IMR-90 (cell line): ENCODE measurements around the gene KDM1A.
A peak's percentile ranks its signal among the peaks of the same experiment; 100 is the strongest.

Source experiments
- CEBPB ChIP-seq: IDR thresholded peaks from 2 replicates; pipeline ENCODE4 v1.6.1; 2012; ENCODE audit warnings: low read depth, low read length, improper control_type of control experiment
- CHD1 ChIP-seq: IDR thresholded peaks from 2 replicates; pipeline ENCODE4 v1.6.1; 2012; ENCODE audit warnings: low read depth, low read length, improper control_type of control experiment
- ELK1 ChIP-seq: fragments of 150-350 bp; IDR thresholded peaks from 2 replicates; pipeline ENCODE4 v1.6.1; 2016; ENCODE audit warnings: low read depth, mild to moderate bottlenecking, low read length, moderate library complexity, borderline replicate concordance
- FOS ChIP-seq: fragments of 150-350 bp; IDR thresholded peaks from 2 replicates; pipeline ENCODE4 v1.6.1; 2016; ENCODE audit warnings: low read depth, low read length
- MAFK ChIP-seq: IDR thresholded peaks from 2 replicates; pipeline ENCODE4 v1.6.1; 2012; ENCODE audit warnings: low read depth, low read length, improper control_type of control experiment
- MAZ ChIP-seq: IDR thresholded peaks from 2 replicates; pipeline ENCODE4 v1.6.1; 2012; ENCODE audit warnings: low read depth, mild to moderate bottlenecking, low read length, improper control_type of control experiment, moderate library complexity, borderline replicate concordance
- NFE2L2 ChIP-seq: fragments of 150-350 bp; IDR thresholded peaks from 2 replicates; pipeline ENCODE4 v1.6.1; 2016; ENCODE audit warnings: low read depth, mild to moderate bottlenecking, low read length
- POLR2A ChIP-seq: IDR thresholded peaks from 2 replicates; pipeline ENCODE4 v1.6.1; 2012; ENCODE audit warnings: mild to moderate bottlenecking, low read depth, low read length
- RAD21 ChIP-seq: IDR thresholded peaks from 2 replicates; pipeline ENCODE4 v1.6.1; 2012; ENCODE audit warnings: low read length, improper control_type of control experiment
- RCOR1 ChIP-seq: IDR thresholded peaks from 2 replicates; pipeline ENCODE4 v1.6.1; 2012; ENCODE audit warnings: mild to moderate bottlenecking, low read length, improper control_type of control experiment; ENCODE audit not compliant: insufficient replicate concordance
- RFX5 ChIP-seq: IDR thresholded peaks from 2 replicates; pipeline ENCODE4 v1.8.0; 2012; ENCODE audit warnings: low read depth, mild to moderate bottlenecking, low read length, moderate library complexity
- SMC3 ChIP-seq: fragments of 150-350 bp; IDR thresholded peaks from 2 replicates; pipeline ENCODE4 v1.6.1; 2016; ENCODE audit warnings: low read depth, mild to moderate bottlenecking, antibody characterized with exemption, low read length, moderate library complexity
- TF ChIP-seq, protein P1 (sequence below): conservative IDR thresholded peaks from 2 replicates; pipeline ENCODE4 v1.5.1; 2012; ENCODE audit warnings: mild to moderate bottlenecking, low read depth, low read length, improper control_type of control experiment

DNA sequence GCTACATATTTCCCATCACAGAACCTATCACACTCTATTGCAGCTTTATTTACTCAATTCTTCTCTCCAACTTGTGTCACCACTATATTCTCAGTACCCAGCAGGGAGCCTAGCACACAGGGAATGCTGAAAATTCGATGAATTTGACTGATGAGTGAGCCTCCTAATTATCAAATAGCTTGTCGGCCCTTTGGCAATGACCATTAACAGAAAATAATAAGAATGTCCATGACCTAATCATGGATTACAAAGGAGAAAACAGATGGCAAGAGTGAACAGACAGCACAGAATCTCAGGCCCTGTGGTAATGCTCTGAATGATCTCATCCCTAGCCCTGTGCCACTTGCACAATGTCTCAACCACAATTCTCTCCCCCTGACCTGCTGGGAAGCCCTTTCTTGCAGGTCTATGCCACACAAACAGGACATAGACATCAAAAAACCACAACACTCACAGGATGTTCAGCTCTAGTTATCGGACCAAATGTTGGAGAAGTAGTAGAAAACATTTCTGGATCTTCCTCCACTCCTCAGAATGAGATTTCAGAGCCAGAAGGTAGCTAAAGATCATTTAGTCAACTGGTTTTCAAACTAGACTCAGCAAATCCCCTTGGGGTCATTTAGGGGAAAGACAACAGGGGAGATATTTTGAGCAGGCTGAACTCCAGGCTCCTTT is 80.9 kb downstream of the KDM1A start:
- TF ChIP-seq, protein P1, sequence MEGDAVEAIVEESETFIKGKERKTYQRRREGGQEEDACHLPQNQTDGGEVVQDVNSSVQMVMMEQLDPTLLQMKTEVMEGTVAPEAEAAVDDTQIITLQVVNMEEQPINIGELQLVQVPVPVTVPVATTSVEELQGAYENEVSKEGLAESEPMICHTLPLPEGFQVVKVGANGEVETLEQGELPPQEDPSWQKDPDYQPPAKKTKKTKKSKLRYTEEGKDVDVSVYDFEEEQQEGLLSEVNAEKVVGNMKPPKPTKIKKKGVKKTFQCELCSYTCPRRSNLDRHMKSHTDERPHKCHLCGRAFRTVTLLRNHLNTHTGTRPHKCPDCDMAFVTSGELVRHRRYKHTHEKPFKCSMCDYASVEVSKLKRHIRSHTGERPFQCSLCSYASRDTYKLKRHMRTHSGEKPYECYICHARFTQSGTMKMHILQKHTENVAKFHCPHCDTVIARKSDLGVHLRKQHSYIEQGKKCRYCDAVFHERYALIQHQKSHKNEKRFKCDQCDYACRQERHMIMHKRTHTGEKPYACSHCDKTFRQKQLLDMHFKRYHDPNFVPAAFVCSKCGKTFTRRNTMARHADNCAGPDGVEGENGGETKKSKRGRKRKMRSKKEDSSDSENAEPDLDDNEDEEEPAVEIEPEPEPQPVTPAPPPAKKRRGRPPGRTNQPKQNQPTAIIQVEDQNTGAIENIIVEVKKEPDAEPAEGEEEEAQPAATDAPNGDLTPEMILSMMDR = no peak
- TF ChIP-seq ELK1 (no peak), MAZ (no peak), RFX5 (no peak), POLR2A (no peak), FOS (peak; percentile 56; the same call in 1 of the 2 replicates), MAFK (0 out of 2 replicates have a peak, but pooled peaks have one; percentile 9), CEBPB (peak; percentile 100), RAD21 (peak; percentile 4; the same call in 1 of the 2 replicates), NFE2L2 (no peak), RCOR1 (peak; percentile 98), CHD1 (no peak), SMC3 (no peak)
